HG03558 (cell line): ENCODE results near the gene BRS3.
"Not testable (repeated sequence)": the region's sequence is repeated elsewhere in the genome, so short reads cannot be mapped to it uniquely, and the experiment has no call there.

Source experiments
- ATAC-seq: cut with Tn5 transposase; IDR thresholded peaks from one replicate; pipeline ENCODE4 v1.9.1; 2021; ENCODE audit warnings: moderate number of reproducible peaks; ENCODE audit not compliant: unreplicated experiment; ENCODE audit errors: extremely low read depth

BRS3 gene

DNA sequence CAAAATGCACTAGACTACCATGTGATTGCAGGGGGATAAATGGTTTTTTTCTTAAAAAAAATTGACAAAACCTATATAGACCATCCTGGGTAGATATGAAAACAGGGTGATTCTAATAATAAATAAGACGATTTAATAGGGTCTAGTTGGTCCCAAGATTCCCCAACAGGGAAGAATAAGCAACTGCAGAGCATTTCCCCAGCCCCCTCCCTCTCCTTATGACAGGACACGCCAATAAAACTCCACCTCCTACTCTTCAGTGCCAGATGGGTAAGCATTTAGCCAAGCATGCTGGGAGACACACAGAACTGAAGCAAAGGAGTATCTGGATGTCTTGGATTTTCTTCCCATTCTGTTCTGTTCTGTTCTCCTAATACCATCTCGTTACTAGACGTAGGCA, at the start of gene BRS3:
Gene BRS3 (plus strand): TSS at position 301 of the 400 bp plus-strand sequence. CDS start 168 bp downstream, outside the sequence.
- no peak for ATAC-seq

GRCh38 chrX:136438192-136438591, 49.6 kb upstream of the BRS3 start:
- ATAC-seq, result no peak

GRCh38 chrX:136445674-136446073, 42.1 kb upstream of the BRS3 start:
- not testable (repeated sequence) for ATAC-seq

GRCh38 chrX:136446208-136446607, 41.5 kb upstream of the BRS3 start:
- no peak for ATAC-seq

- no peak for ATAC-seq
Measured at GRCh38 chrX:136447308-136447707, 40.4 kb upstream of the BRS3 start.

DNA sequence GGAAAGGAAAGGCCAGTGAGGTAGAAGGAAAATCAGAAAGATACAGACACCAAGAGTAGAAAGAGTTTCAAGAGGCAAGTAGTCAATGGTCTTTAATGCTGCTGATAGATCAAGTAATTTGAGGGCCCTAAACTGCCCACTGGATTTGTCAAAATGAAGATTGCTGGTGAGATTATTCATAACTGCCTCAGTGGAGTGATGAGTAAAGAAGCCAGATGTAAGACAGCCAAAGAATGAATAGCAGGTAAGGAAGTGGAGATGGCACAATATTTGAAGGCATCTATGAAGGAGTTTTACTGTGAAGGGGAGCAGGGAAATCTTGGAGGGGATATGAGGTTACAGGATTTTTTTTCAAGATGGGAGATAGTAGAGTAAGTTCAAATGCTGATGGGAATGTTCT, 39.8 kb upstream of the BRS3 start:
- no peak for ATAC-seq

DNA sequence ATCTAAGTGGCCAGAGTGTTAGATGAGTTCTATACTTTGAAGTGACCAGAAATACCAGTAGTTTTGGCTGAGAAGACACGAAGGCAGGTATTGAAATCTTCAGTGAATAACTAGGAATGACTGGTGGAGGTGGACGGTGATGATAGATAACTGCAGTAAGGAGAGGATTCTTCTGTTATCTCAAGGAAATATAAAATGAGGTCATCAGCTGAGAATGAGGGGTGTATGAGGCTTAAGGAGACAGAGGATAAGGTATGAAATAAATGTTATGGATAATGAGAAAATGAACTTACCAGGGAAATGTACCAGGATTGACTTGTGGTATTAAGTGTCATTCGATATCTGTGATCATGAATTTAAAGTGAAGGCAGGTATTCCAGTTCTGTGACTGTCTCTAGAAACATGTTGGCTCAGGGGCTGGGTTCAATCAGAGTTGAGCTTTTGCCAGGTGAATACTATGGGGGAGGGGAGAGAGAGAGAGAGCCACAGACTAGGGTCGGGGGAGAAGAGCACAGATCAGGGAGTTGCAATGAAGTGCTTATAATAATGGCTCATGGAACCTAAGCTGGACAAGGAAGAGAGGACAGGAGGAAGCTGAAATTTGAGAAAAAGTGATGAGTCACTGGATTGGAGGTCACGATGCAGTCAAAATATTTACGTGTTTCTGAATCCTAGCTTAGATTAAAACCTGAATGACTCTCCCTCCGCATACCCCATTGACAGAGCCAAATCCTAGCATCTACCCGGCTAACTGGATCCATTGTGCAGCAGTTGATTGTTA, 37.5 kb upstream of the BRS3 start:
- ATAC-seq, result no peak

DNA sequence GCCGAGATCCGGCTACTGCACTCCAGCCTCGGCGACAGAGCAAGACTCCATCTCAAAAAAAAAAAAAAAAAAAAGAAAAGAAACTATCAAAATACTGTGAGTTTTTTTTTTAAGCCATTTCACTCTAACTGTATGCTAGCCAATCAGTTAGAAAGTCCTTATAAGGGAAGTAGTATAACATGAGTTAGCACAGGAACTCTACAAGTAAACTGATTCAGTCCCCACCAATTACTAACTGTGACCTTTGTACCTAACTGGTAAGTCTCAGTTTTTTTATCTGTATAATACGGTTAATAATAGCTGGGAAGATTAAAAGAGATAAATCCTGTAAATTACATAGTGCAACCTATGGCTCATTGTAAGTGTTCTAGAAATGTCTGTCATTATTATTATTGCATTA, 35.1 kb upstream of the BRS3 start:
- ATAC-seq, result no peak

DNA sequence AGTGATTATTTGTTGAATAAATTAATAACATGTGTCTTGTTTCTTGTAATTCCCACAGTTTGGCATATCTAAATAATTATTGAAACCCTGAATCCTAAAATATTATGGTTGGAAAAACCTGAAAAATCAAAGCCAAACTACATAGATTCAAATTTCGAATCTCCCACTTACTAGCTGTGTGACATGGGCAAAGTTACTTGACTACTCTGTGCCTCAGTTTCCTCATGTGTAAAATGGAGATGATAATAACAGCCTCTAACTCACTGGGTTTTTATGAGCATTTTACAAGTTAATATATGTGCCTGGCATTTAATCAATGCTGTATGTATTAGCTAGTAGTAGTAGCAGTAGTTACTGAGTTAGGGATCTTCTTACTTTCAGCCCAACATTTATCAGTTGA, 34.6 kb upstream of the BRS3 start:
- no peak for ATAC-seq

DNA sequence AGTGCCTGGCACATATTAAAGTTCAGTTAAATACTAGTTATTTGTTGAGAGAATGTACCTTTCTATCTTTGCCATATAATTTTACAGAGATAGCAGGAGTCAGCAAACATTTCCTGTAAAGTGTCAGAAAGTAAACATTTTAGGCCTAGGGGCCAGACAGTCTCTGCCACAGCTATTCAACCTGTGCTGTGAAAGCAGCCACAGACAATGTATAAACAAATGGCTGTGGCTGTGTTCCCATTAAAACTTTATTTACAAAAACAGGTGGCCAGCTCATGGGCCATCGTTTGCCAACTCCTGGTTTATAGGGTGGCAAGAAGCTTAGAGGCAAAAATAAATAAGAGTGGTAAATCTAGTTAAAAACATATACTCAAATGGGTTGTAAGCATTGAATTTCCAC, 34.0 kb upstream of the BRS3 start:
- ATAC-seq, result no peak

DNA sequence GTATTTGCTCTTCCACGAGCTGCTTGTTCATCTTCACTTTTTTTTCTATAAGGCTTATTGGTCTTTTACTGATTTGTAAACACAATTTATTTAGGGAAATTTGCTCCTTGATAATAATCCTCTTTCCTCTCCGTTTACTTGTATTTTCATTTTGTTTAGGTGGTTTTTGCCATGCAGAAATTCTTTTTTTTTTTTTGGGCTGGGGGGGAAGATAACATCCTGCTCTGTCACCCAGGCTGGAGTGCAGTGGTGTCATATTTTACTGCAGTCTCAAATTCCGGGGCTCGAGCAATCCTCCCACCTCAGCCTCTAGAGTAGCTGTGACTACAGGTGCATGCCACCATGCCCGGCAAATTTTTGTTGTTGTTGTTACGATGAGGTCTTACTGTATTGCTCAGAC, 31.6 kb upstream of the BRS3 start:
- ATAC-seq, result no peak

- ATAC-seq, result no peak
Measured at GRCh38 chrX:136457303-136457917, 30.3 kb upstream of the BRS3 start.

- no peak for ATAC-seq
Measured at GRCh38 chrX:136464589-136464988, 23.2 kb upstream of the BRS3 start.

- no peak for ATAC-seq
Measured at GRCh38 chrX:136467303-136467702, 20.4 kb upstream of the BRS3 start.

DNA sequence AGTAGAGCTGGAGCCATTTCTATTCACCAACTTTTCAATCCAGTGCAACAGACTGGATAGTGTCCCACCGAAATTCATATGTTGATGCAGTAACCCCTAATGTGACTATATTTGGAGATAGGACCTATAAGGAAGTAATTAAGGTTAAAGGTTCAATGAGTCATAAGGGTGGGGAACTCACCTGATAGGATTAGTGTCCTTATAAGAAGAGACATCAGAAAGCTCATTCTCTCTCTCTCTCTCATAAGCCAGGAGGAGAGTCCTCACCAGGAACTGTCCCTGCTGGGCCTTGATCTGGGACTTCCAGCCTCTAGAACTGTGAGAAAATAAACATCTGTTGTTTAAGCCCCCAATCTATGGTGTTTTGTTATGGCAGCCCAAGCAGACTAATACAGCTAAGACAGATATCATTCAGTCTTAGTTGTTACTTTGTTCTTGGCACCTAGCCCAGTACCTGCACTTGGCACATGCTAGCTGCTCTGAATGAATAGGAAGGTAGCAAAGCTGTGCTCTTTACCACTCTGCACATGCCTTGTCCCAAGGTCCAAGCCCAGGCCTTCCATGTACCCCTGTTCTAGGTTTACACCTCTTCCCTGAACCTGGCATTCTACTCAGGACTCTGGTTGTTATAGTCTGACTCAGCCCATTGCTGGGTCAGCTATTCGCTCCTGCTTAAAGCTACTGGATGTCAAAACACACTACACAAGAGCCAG, 19.2 kb upstream of the BRS3 start:
- ATAC-seq, result no peak

- ATAC-seq, result no peak
Measured at GRCh38 chrX:136473663-136474062, 14.1 kb upstream of the BRS3 start.

GRCh38 chrX:136475236-136475635, 12.5 kb upstream of the BRS3 start:
- no peak for ATAC-seq

DNA sequence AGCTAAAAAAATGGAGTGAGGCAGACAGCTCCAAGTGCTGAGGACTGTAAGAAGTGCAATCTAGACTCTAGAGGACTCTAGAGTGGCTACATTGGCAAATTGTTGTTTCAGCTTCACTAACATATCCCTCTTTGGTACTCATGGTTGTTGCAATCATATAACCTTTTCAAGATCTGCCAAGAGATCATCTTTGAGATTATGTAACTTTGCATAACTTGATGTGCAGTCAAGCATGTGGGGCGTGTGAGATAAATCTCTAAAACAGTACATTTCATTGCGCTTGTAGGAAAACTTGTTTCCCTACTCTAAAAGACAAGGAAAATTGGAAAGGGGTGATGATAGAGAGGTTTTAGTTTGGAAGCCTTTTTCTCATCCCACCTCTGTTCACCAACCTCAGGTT, 11.2 kb upstream of the BRS3 start:
- ATAC-seq, result no peak

GRCh38 chrX:136477026-136477425, 10.7 kb upstream of the BRS3 start:
- ATAC-seq, result no peak

GRCh38 chrX:136480383-136480782, 7.4 kb upstream of the BRS3 start:
- no peak for ATAC-seq

DNA sequence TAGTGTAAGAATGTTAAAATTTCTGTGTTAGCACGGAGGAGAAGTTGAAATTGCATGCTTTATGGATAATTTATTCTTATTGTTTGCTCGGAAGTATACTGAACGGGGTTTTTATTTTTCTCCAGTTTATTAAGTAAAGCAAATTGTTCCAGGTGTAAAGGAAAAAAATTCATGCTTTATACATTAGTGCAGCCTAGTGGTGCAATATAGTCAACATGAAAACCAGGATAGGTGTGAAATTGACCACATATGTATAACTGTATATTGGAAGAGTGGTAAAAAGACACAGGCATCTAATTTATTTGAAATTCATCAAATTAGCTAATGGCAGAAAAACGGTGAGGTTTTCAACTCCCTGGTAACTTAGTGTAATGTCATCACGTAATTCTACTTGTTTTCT, 959 bp downstream of the BRS3 start:
- ATAC-seq, result no peak
